IPS-18c (cell line): ENCODE data around the gene SUGCT.
"Not testable (repeated sequence)": the region's sequence is repeated elsewhere in the genome, so short reads cannot be mapped to it uniquely, and the experiment has no call there.

Experiments
- H3K4me3 ChIP-seq: 2 replicates; pipeline ENCODE4 v1.7.0; 2013; ENCODE audit warnings: low read depth, mild to moderate bottlenecking, low read length, moderate library complexity; ENCODE audit not compliant: insufficient read depth
- H3K9me3 ChIP-seq: one replicate; pipeline ENCODE4 v1.6.1; 2013; ENCODE audit warnings: mild to moderate bottlenecking, low read length, moderate library complexity; ENCODE audit not compliant: control insufficient read depth, insufficient read depth

Gene SUGCT

GRCh38 chr7:40133561-40134427 lies 1.0 kb upstream of the SUGCT start:
- H3K9me3 ChIP-seq = no peaks in the 10 kb centered on the region
- H3K4me3 ChIP-seq = peak overlapping the region; percentile 99

- Histone ChIP-seq H3K9me3 (no peaks in the 10 kb centered on the region), H3K4me3 (peak overlapping the region; percentile 99)
Observed at GRCh38 chr7:40135317-40135610, 459 bp downstream of the SUGCT start.

DNA sequence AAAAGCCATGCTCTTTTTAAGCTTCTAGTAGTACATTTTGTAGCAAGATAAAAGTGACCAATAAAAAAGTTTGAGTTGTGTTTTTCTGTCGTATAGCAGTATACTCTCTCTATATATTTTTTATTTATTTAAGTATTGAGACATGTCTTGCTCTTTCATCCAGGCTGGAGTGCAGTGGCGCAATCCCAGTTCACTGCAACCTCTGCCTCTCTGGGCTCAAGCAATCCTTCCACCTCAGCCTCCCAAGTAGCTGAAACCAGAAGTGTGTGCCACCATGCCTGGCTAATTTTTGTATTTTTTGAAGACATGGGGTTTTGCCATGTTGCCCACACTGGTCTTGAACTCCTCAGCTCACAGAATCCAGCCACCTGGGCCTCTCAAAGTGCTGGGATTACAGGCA lies 2.8 kb downstream of the SUGCT start:
- no peaks in the 10 kb centered on the region for H3K9me3 ChIP-seq

GRCh38 chr7:40138973-40139372 lies 4.2 kb downstream of the SUGCT start:
- Histone ChIP-seq H3K4me3 (no peak overlapping the region), H3K9me3 (no peaks in the 10 kb centered on the region)

More for the DNA sequence above, 2.8 kb downstream of the SUGCT start:
- no peak overlapping the region for H3K4me3 ChIP-seq

GRCh38 chr7:40139891-40140290 lies 5.1 kb downstream of the SUGCT start:
- H3K4me3 ChIP-seq, H3K9me3 ChIP-seq: not testable (repeated sequence)

GRCh38 chr7:40141916-40142315 lies 7.1 kb downstream of the SUGCT start:
- H3K4me3 ChIP-seq, H3K9me3 ChIP-seq: not testable (repeated sequence)

DNA sequence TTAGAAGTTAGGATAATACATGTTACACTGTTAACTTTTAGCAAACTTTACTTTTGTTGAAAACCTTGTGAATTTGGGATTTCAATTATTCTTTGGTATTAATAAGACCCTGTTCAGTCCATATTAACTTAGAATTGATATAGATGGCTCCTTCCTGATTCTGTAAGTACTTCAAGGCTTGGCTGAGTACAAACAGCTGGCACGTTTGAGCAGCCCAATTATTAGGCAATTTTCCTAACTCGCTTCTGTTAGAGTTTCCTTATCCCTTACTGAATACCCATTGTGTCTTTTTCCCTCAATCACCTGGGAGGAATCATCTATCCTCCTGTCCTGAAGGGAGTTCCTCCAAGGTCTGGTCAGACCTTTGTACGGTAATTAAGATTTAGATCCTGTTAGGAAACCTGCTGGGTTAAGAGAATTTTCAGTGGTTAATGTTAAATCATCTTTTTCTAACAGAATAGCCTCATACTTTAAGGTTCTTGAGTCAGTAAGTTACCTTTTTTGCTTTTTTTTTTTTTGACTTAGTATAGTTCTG lies 10.9 kb downstream of the SUGCT start:
- H3K9me3 ChIP-seq, H3K4me3 ChIP-seq: not testable (repeated sequence)

DNA sequence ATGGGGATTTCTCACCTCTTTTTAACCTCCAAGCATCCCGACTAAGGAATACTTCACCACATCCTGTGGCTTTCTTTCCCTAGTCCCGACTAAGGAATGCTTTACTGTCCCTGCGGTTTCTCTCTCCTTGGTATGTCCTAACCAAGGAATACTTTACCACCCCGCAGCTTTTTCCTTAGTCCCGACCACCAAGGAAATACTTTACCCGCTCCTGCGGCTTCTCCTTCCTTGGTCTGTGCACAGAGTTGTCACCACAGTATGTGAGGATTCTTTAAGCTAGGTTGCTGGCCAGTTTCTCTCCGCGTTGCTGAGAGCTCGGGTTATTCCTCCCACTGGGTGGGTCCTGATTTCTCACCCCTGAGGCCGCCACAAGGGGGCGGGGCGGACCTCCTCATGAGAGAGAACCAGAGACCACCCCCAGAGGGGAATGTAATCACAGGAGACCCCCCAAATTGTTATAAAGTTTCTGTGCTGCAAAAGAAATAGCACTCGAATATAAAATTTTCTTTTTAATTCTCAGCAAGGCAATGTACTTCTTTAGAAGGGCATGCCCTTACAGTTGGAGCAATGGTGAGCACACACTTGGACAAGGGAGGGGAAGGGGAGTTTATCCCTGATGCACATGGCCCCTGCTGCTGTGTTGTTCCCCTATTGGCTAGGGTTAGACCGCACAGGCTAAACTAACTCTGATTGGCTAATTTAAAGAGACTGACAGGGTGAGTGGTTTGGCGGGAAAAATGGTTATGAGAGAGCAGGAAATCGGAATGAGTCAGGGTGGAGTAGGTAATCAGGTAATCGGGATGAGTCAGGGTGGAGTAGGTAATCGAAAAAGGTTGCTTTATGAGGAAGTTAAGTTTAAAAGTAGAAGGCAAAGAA lies 12.8 kb downstream of the SUGCT start:
- H3K9me3 ChIP-seq = peaks cover 6% of the 10 kb centered on the region
- H3K4me3 ChIP-seq = no peak overlapping the region

DNA sequence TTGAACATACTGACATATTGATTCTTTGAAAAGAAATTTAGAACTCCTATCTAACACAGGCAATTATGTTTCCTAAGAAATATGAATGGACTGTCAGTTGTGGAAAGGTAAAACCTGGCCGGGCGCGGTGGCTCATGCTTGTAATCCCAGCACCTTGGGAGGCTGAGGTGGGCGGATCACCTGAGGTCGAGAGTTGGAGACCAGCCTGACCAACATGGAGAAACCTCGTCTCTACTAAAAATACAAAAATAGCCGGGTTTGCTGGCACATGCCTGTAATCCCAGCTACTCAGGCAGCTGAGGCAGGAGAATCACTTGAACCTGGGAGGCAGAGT lies 13.4 kb downstream of the SUGCT start:
- H3K4me3 ChIP-seq, H3K9me3 ChIP-seq: not testable (repeated sequence)

- Histone ChIP-seq H3K9me3 (peaks cover 6% of the 10 kb centered on the region), H3K4me3 (no peak overlapping the region)
Observed at GRCh38 chr7:40148671-40149070, 13.9 kb downstream of the SUGCT start.

DNA sequence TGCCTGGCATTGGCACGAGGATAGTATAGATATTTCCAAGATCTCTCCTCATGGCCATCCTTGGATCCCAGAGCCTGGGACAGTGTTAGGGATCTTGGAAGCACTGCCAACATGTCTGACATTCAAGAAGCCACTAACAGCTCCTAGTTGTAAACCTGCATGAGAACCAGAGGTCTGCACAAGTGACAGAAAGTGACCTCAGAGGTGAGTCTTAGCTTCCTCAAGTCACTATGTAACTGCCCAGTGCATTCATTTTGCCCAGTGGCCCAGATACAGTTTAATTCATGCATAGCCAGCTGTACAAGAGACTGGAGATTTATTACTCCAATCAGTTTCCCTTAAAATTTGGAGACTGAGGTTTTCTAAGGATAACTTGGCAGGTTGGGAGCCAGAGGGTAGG lies 16.7 kb downstream of the SUGCT start:
- Histone ChIP-seq H3K9me3 (peaks cover 6% of the 10 kb centered on the region), H3K4me3 (no peak overlapping the region)

DNA sequence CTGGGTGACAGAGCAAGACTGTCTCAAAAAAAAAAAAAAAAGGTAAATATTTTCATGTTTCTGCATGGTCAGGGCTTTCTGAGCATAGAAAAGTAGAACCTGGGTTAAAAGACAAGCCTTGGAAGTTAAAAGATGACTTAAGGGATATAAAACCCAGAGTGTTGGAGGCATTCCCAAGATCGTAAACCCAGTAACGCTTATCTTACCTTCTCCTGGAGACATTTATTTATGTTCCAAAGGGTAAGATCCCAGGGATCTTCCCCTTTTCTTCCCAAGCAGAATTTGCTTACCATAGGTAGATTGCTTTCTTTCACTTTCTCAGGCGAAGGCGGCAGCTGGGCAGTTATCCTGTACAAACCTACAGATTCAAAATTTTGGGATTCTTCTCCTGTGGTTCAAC lies 22.2 kb downstream of the SUGCT start:
- Histone ChIP-seq H3K9me3 (no peaks in the 10 kb centered on the region), H3K4me3 (no peak overlapping the region)

- Histone ChIP-seq H3K4me3 (no peak overlapping the region), H3K9me3 (no peaks in the 10 kb centered on the region)
Observed at GRCh38 chr7:40162516-40162915, 27.7 kb downstream of the SUGCT start.

DNA sequence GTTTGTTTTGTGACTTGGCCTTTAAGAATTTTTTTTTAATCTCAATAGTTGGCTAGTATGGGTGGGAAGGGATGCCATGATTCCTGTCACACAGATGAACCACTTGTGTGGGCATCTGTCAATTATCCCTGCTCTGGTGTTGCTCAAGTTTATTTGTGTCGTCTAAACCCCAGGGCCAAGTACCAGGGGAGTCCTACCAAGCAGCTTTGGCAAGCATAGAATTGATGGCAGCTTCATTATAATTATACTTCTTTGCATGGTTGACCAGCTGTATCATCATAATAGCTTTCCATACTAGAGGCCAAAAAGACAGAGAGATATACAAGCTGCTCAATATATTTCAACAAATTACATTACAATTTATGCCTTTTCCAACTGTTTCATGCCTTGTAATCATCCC lies 30.4 kb downstream of the SUGCT start:
- no peaks in the 10 kb centered on the region for H3K9me3 ChIP-seq

DNA sequence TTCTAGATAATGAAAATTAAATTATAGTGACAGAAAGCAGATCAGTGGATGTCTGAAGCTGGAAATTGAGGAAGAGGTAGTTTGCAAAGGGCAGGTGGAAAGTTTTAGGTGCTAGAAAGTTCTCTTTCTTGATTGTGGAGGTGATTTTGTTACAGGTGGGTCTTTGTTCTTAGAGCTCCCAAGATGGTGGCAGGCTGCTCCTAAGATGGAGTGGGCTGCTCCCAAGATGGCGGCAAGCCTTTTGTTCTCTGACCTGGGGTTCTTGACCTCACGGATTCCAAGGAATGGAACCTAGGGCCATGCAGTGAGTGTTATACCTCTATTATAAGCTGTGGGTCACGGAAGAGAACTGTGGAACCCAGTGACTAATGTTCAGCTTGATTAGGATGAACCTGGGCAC lies 32.5 kb downstream of the SUGCT start:
- no peak overlapping the region for H3K4me3 ChIP-seq
- H3K9me3 ChIP-seq = no peaks in the 10 kb centered on the region

More for the DNA sequence above, 30.4 kb downstream of the SUGCT start:
- no peak overlapping the region for H3K4me3 ChIP-seq

DNA sequence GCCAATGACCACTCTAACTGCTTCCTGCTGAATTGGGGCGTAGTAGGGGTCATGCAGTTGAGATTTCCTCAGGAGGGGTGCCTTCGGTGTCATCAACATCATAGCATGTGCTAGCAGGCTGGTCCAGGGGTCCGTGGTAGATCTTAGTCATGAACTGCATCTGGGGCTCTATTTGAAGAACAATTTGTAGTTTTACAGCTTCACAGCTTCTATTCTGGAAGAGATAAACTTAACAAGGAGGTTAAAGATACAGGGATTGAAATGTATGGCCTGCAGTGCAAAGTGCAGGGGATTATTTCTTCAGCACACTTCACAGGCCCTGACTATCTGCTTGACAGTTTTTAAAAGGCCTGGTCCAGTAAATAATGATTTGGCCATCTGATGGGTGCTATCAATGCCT lies 33.5 kb downstream of the SUGCT start:
- H3K9me3 ChIP-seq = not testable (repeated sequence)

GRCh38 chr7:40173121-40173520 lies 38.3 kb downstream of the SUGCT start:
- H3K4me3 ChIP-seq, H3K9me3 ChIP-seq: not testable (repeated sequence)

More for the DNA sequence above, 33.5 kb downstream of the SUGCT start:
- H3K4me3 ChIP-seq = not testable (repeated sequence)

DNA sequence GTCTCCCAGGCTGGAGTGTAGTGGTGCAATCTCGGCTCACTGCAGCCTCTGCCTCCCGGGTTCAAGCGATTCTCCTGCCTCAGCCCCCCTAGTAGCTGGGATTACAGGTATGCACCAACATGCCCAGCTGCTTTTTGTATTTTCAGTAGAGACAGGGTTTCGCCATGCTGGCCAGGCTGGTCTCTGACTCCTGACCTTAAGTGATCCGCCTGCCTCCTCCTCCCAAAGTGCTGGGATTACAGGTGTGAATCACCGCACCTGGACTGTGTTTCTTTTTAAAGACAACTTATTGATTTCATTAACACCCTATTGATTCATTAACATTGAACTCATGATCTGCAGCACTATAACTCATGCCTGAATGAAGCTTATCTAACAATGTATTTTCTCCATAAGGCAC lies 40.5 kb downstream of the SUGCT start:
- H3K4me3 ChIP-seq = not testable (repeated sequence)

More for the DNA sequence above, 40.5 kb downstream of the SUGCT start:
- H3K9me3 ChIP-seq = not testable (repeated sequence)
